Stimulated activated CD4-positive, alpha-beta T cell treated with anti-CD3 and anti-CD28 coated beads, Interleukin-1b, Interleukin-23, amount 100 ng/mL, for 4 hours (primary cell): ENCODE measurements around the gene NTM.

Experiments
- DNase-seq, 2 donors: peaks; one replicate each; pipeline ENCODE4 v3.0.0-alpha.2; 2020; ENCODE audit warnings: low read depth in 2 of 2

The NTM gene

GRCh38 chr11:132254906-132255305 lies 884.5 kb downstream of the NTM start:
- no peak for DNase-seq

GRCh38 chr11:132256528-132257279 lies 886.3 kb downstream of the NTM start:
- no peak for DNase-seq

- DNase-seq = no peak
These were observed 887.5 kb downstream of the NTM start for GRCh38 chr11:132257871-132258270.

- no peak for DNase-seq
These were observed 888.5 kb downstream of the NTM start for GRCh38 chr11:132258875-132259274.

GRCh38 chr11:132260636-132261035 lies 890.2 kb downstream of the NTM start:
- no peak for DNase-seq

- no peak for DNase-seq
These were observed 892.8 kb downstream of the NTM start for GRCh38 chr11:132263241-132263640.

- no peak for DNase-seq
These were observed 893.5 kb downstream of the NTM start for GRCh38 chr11:132263875-132264274.

- no peak for DNase-seq
These were observed 894.2 kb downstream of the NTM start for GRCh38 chr11:132264616-132265015.

GRCh38 chr11:132278801-132279574 lies 908.6 kb downstream of the NTM start:
- no peak for DNase-seq

- no peak for DNase-seq
These were observed 913.6 kb downstream of the NTM start for GRCh38 chr11:132284048-132284447.

GRCh38 chr11:132284611-132285010 lies 914.2 kb downstream of the NTM start:
- DNase-seq = no peak

GRCh38 chr11:132285631-132286030 lies 915.2 kb downstream of the NTM start:
- no peak for DNase-seq

- no peak for DNase-seq
These were observed 915.7 kb downstream of the NTM start for GRCh38 chr11:132286106-132286505.

- no peak for DNase-seq
These were observed 917.6 kb downstream of the NTM start for GRCh38 chr11:132288036-132288435.

- no peak for DNase-seq
These were observed 919.3 kb downstream of the NTM start for GRCh38 chr11:132289590-132290256.

GRCh38 chr11:132293586-132293985 lies 923.2 kb downstream of the NTM start:
- DNase-seq = no peak

- DNase-seq = no peak
These were observed 926.7 kb downstream of the NTM start for GRCh38 chr11:132296946-132297610.

GRCh38 chr11:132298357-132298756 lies 927.9 kb downstream of the NTM start:
- no peak for DNase-seq

- no peak for DNase-seq
These were observed 929.9 kb downstream of the NTM start for GRCh38 chr11:132300283-132300682.

GRCh38 chr11:132301465-132301864 lies 931.0 kb downstream of the NTM start:
- no peak for DNase-seq

GRCh38 chr11:132301900-132302299 lies 931.5 kb downstream of the NTM start:
- DNase-seq = no peak
